Left kidney (tissue), 2 donors: ENCODE results near the gene SRRM5. TPM values are rescaled to one million over a fixed set of nuclear protein-coding genes. Genes with fewer than 3 reads are reported as not detected.
"Not testable (repeated sequence)": the region's sequence is repeated elsewhere in the genome, so short reads cannot be mapped to it uniquely, and the experiment has no call there.

Source experiments
- DNase-seq: peaks from one replicate; pipeline ENCODE4 v3.0.0-alpha.2; 2013
- polyA plus RNA-seq: library from polyadenylated mRNA; unstranded; fragments of 120-200 nt; gene quantifications from one replicate; pipeline ENCODE4 v1.2.1, GENCODE V29; 2013; ENCODE audit not compliant: insufficient read length

The SRRM5 gene
- polyA plus RNA-seq, 1 donor: 1.1 TPM

GRCh38 chr19:43616306-43616705 lies 4.4 kb downstream of the SRRM5 start:
- no peak for DNase-seq

DNA sequence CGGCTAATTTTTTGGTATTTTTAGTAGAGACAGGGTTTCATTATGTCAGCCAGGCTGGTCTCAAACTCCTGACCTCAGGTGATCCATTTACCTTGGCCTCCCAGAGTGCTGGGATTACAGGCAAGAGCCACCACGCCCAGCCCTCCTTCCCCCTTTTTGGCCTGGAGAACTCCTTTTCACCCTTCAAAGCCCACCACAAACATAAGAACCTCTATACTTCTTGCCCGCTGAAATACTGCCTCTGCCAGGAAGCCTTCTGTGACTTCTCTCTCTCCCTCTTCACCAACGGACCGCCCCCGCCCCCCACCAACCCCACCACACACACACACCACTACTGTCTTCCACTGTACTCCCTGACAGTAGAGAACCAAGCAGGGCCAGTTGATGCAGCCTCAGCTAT lies 5.1 kb downstream of the SRRM5 start:
- no peak for DNase-seq

DNA sequence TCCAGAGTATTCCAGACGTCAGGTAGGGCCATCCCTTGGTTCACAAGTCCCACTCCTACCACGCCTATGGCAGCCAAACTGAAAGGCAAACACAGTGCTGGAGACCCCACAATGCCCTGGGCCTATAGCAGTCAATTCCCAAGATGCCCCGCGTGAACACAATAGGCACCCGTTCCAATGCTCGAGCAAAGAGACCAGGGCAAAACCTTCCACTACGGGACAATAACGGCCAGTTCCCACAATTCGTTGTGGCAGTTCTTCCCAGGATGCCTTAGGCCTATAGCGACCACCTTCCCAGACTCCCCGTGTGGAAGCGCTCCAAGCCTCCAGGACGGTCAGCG lies 7.0 kb downstream of the SRRM5 start:
- DNase-seq: peak; percentile 57

DNA sequence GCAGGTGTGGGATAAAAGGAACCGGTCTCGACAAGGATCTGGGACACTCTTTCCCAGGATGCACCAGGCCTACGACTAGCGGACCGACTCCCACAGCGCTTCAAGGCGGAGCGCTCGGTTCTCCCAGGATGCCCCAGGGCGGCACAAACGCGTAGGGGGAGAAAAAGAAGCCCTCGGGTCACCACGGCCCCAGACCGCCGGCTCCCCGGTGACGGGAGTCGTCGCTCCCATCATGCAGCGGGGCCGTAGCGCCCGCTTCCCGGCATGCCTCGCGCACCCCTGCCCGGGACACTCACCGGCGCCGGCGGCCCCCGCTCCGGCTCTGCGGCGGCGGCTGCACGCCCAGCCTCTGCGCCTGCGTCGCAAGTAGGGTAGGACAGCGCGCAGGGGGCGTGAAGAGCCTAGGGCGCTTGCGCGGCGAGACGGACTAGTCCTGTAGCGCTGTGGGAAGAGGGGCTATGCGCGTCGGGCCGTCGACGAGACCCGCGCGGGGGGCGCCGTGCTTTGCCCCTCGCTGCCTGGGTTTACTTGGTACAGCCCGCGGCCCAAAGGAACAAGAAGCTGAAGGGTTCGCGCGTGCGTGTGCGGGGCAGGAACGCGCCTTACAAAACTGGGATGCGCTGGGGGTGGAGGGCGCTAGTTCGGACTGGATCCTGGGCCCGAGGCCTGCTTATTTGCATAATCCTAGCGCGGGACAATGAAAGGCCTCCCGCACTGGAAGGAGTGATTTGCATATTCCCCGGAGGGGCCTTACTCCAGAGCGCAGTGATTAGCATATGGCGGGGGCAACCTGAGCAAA lies 7.6 kb downstream of the SRRM5 start, which contains the start of gene ZNF428:
TSS of gene ZNF428 (minus strand) at position 368 of the 799 bp plus-strand sequence. CDS start 5,325 bp downstream, outside the sequence.
- peak; percentile 89 for DNase-seq

DNA sequence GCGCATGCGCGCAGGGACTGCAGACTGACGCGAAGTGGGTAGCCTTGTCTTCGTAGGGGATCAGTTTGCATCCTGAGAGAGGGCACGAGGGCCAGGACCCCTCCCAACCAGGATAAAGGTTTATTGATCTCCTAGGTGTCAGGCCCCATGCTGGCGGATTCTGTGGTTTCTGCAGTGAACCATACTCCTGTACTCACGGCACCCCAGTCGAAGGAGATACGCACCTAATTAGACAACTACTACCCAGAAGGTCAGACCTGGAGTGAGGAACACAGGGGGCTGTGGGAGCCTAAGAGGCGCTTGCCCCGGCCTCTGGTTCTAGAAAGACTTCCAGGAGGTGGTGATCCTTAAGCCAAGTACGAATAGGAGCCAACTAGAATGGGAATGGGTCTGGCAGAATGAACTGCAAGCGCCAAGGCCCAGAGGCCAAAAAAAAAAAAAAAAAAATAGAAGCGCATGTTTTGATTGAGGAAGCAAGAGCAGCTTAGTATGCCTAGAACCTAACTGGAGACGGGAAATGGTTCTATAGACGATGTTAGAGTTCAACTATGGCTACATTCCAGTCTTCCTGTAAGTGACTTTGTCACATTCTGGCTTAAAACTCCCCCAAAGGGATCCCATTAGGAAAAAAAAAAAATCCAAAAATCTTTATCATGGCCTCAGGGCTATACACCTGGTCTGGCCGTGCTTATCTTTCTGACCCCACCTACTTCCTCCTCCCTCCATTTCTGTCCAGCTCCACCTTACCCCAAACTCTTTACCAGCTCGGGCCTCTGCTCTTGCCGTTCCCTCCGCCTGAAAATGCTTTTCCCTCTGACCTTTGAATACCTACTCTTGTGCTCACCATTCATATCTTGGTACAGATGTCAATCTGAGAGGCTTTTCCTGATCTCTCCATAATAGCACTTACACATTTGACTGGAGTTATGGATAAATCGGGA lies 8.4 kb downstream of the SRRM5 start:
- no peak for DNase-seq

DNA sequence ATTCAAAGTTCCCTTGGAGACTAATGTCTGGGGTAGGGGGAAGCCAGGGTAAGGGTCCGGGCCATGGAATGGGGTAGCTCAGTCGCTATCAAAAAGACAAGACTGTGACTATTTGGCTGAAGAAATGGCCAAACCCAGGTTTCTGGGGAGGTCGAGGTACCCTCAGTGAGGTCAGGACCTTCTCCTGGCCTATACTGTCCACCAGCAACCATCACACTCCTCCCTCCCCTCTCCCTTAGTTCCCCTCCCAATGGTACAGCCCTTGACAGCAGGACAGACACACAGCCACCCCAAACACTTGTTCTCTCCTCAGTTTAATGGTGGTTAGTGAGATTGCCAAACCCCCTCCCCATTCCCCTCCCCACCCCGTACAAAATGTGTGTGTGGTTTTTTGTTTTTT lies 10.2 kb downstream of the SRRM5 start:
- DNase-seq: no peak

DNA sequence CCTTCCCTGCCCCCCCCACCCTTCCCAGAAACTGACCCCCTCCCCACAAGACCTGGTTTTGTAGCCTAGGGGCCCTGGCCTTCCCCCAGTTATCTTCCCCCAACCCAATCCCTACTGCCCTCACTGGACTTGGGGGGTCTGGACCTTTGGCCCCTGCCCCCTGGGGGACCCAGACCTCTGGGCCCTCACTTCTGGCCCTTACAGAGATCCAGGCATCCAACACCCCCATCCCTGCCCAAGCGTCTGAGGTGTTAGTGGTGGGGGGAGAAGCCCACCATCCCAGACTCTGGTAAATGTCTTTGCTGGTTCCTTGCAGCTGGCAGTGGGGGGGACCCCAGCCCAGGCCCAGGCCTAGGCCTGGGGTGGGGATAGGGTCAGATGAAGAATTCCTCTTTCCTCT lies 11.1 kb downstream of the SRRM5 start:
- no peak for DNase-seq

DNA sequence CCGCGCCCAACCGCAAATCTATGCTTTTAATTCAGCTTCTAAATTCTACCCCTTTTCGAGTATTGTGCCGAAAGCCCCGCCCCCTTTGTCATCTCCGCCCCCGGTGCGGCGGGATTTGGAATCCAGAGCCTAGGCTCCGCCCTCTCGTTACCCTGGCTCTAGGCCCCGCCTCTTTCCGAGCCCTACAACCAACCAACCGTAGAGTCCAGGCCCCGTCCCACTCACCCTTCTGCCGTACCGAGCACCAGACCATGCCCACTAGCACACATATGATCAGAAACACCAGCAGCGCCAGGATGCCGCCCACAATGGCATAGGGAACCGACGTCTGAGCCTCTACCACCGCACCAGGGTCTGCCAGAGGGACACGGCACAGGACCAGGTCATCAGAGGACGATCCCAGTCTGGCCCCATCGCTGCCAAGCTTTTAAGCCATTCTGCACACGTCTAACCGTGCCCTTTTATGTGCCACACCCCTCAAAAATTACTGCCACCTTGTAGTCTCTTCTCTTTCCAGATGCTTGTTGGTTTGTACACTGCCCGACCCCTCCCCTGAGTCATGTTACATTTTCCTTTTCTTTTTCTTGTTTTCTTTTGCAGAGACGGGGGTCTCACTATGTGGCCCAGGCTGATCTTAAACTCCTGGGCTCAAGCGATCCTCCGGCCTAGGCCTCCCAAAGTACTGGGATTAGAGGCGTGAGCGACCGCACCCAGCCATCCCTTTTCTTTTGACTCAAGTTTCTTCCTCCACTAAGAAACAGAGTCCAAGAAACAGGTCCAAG lies 12.2 kb downstream of the SRRM5 start:
- no peak for DNase-seq

GRCh38 chr19:43624933-43625332 lies 13.0 kb downstream of the SRRM5 start:
- DNase-seq: no peak

DNA sequence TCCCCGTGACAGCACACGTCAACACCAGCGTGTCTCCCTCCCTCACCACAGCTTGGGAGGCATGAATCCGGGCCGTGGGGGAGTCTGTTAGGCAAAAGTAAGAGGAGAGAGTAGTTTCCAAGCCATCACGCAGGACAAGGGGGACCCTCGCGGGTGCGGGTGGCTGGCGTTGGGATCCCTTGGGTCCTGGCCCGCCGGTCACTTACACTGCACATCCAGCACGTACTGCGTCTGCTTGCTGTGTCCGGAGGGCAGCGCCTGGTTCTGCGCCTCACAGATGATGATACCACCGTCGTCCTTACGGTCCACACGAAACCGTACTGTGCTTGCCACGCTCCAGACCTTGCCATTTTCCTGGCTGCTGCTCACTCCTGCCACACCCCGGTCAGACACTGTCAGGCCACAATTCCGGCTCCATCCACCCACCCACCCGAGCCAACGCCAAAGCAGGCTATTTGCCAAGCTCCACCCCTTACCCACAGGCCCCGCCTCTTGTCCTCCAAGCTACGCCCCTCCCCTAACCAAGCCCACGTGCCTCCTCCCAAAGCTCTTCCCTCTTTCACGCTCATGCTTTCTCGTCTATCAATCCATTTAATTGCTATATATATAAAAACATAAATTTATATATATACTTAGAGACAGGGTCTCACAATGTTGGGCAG lies 14.2 kb downstream of the SRRM5 start:
- no peak for DNase-seq

- DNase-seq: no peak
Observed at GRCh38 chr19:43626838-43627237, 14.9 kb downstream of the SRRM5 start.

GRCh38 chr19:43628646-43629326 lies 16.9 kb downstream of the SRRM5 start:
- DNase-seq: no peak

DNA sequence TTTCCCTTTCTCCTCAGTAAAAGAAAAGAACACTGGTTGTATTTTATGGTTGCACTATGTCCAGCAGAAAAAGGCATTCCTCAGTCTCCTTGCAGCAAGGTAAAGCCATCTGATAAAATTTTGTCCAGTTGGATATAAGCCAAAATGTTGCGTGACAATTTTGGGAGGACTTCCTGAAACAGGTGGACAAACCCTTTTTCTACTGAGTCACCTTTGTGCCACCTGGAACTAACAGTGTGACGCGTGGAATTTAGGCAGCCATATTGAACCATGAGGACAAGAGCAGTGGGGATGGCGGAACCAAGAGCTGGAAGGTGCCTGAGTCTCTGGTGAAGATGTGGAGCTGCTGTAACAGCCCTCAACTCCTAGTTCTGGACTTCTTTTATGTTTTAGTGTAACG lies 19.6 kb downstream of the SRRM5 start:
- no peak for DNase-seq

GRCh38 chr19:43633520-43633919 lies 21.6 kb downstream of the SRRM5 start:
- no peak for DNase-seq

DNA sequence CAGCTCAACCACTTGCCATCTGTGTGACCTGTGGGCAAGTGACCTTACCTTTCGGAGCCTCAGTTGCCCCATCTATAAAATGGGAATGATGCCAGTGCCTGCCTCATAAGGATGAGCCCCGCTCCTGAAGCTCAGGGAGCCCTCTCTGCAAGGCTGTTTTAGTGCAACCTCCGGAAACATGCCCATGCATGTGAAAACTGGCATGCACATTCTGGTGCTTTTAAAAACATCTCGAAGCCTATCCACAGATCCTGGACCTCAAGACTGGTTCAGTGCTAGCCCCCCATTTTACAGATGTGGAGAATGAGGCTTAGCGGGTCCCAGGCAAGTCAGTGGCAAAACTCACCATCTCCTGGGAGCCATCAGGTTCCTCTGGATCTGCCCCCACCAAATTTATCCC lies 22.2 kb downstream of the SRRM5 start:
- no peak for DNase-seq

DNA sequence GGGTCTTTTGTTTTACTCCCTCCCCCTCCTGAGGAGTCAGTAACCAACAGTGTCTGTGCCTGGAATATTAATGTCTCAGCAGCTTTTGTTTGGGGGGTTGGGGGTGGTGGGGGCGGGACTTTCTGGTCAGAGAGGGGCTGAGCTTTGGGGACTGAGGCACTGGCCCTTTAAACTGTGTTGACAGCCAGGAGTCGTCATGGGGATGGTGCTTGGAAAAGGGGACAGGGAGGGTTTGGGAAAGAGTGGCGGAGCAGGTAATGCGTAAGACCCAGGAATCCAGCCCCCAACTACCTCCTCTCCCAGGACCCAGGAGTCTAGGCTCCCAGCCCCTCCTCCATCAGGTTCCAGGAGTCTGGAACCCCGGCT lies 22.6 kb downstream of the SRRM5 start:
- no peak for DNase-seq

DNA sequence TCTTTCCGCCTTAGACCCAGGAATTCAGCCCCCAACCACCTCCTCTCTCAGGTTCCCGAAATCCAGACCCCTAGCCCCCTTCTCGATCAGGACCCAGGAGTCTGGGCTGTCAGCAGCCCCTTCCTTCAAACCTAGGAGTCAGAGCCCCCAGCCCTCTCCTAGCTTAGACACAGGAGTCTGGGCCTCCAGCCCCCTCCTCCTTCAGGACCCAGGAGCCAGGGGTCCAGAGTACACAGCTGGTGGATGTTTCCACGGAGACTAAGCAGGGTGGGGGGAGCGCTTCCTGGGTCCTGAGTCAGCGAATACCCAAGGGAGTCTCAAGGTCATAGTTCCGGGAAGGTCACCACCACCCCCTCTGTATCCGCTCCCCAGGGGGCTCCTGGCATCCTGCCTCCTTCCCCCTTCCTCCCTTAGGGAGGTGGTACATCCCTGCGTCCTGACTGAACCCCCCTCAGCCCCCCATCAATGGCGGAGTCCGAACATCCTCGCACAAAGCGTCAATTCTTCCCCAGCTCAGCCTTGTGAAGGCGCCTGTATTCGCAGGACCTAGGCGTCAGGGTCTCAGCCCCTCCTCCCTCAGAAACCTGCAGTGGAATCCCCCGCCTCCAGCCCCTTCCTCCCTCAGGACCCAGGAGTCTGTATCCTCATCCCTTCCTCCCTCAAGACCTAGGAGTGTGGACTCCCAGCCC lies 23.1 kb downstream of the SRRM5 start:
- peak; percentile 41 for DNase-seq

- not testable (repeated sequence) for DNase-seq
Observed at GRCh38 chr19:43635561-43635940, 23.7 kb downstream of the SRRM5 start.

GRCh38 chr19:43636121-43636683 lies 24.3 kb downstream of the SRRM5 start:
- no peak for DNase-seq
